Testis (tissue), 2 donors: Measurements from ENCODE around the gene MEST.

Source experiments
- POLR2A ChIP-seq: fragments of 450-650 bp; IDR thresholded peaks from one replicate; pipeline ENCODE4 v1.6.1; 2017; ENCODE audit warnings: antibody characterized with exemption, mild to moderate bottlenecking, moderate library complexity
- TF ChIP-seq, protein P1 (sequence below), 3 experiments: fragments of 450-650 bp in 2 of 3; fragments of 200-600 bp in 1 of 3; sonication (generic) in 1 of 3; IDR thresholded peaks; one replicate each; pipeline ENCODE4 v1.5.1; 2016 to 2019; ENCODE audit warnings: antibody characterized with exemption in 3 of 3, mild to moderate bottlenecking in 2 of 3, moderate library complexity in 1 of 3

DNA sequence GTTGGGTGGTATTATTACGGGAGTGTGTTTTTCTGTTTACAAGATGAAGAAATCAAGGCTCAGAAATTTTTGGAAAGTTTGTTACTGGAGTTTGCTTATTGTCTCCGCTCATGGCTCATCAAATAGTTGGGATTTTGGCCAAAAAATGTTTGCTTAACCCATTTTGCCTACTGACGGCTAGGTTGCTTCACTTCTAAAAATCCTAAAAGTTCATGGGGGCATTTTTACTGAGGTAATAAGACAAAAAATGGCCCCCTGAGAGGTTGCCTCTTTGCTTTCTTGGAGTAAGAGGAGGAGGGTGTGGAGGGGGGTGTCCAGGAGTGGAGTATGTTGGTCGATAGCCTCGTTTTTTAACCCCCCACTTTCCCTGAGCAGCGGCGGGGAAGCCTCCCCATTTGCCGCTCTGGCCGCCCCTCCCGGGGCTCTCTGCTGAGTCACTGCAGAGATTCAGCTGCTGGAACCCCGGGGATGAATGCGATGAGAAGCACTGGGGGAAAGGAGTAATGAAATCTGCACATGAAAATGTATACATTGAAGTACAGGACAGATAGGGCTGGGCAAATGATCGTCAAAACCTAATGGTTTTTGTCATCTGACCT, 1.5 kb downstream of the MEST start:
- TF ChIP-seq, protein P1, sequence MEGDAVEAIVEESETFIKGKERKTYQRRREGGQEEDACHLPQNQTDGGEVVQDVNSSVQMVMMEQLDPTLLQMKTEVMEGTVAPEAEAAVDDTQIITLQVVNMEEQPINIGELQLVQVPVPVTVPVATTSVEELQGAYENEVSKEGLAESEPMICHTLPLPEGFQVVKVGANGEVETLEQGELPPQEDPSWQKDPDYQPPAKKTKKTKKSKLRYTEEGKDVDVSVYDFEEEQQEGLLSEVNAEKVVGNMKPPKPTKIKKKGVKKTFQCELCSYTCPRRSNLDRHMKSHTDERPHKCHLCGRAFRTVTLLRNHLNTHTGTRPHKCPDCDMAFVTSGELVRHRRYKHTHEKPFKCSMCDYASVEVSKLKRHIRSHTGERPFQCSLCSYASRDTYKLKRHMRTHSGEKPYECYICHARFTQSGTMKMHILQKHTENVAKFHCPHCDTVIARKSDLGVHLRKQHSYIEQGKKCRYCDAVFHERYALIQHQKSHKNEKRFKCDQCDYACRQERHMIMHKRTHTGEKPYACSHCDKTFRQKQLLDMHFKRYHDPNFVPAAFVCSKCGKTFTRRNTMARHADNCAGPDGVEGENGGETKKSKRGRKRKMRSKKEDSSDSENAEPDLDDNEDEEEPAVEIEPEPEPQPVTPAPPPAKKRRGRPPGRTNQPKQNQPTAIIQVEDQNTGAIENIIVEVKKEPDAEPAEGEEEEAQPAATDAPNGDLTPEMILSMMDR (IDR thresholded peaks at IDR 0.05): no peak
- no peak for TF ChIP-seq POLR2A
